Measurements from ENCODE around the gene RING1. TPM values are rescaled to one million over a fixed set of nuclear protein-coding genes. Genes with fewer than 3 reads are reported as not detected.

RING1 gene
- total and polyA plus RNA-seq, 10 of the 15 experiments (the other 5 are each of a cell fraction or from before 2014, with no cell fraction given): 2.0 to 27.2 (median 15.8) TPM

GRCh38 chr6:33169291-33170175 is 38.8 kb upstream of the RING1 start:
- SMC1A ChIA-PET (ENCODE audit: uncharacterized antibody, unreplicated experiment): interaction anchor here (0.9 to 1.2 kb wide), 2 partner anchors 35 to 53 kb away, joined by 3 read pairs; no protein-coding TSS in a partner anchor
- in situ Hi-C loops (cut with MboI): no loop called here

More at GRCh38 chr6:33169291-33170175, 38.8 kb upstream of the RING1 start:
- FAIRE-seq: no peak
- WGBS (ENCODE audit: insufficient coverage, insufficient replicate concordance, low lambda C conversion rate, missing lambda C conversion rate): 71% methylated on average over 10 of the region's 10 CpGs
- TF ChIP-seq RBBP5 (conservative IDR thresholded peaks at IDR 0.05) (no peak), IKZF2 (IDR thresholded peaks at IDR 0.05) (peak; percentile 72 to 76; a peak in 3 of 4 replicates), WRNIP1 (IDR thresholded peaks at IDR 0.05; ENCODE audit: borderline replicate concordance, low read depth, low read length) (no peak), ZNF217 (IDR thresholded peaks at IDR 0.05) (no peak), RB1 (IDR thresholded peaks at IDR 0.05; ENCODE audit: borderline replicate concordance) (no peak), IKZF1 (conservative IDR thresholded peaks at IDR 0.05) (peak; percentile 77; the same call in 1 of the 2 replicates), ZBTB4 (CRISPR knock-in tag; IDR thresholded peaks at IDR 0.05) (no peak), ESRRA (IDR thresholded peaks at IDR 0.05; ENCODE audit: low read length) (no peak), MXI1 (IDR thresholded peaks at IDR 0.05; ENCODE audit: low read depth, low read length) (no peak), CREB1 (IDR thresholded peaks at IDR 0.05; ENCODE audit: low read depth) (no peak), YY1 (IDR thresholded peaks at IDR 0.05; ENCODE audit: low read depth, low read length) (0 out of 2 replicates have a peak, but pooled peaks have one; percentile 0)
- TF ChIP-seq, protein P1, sequence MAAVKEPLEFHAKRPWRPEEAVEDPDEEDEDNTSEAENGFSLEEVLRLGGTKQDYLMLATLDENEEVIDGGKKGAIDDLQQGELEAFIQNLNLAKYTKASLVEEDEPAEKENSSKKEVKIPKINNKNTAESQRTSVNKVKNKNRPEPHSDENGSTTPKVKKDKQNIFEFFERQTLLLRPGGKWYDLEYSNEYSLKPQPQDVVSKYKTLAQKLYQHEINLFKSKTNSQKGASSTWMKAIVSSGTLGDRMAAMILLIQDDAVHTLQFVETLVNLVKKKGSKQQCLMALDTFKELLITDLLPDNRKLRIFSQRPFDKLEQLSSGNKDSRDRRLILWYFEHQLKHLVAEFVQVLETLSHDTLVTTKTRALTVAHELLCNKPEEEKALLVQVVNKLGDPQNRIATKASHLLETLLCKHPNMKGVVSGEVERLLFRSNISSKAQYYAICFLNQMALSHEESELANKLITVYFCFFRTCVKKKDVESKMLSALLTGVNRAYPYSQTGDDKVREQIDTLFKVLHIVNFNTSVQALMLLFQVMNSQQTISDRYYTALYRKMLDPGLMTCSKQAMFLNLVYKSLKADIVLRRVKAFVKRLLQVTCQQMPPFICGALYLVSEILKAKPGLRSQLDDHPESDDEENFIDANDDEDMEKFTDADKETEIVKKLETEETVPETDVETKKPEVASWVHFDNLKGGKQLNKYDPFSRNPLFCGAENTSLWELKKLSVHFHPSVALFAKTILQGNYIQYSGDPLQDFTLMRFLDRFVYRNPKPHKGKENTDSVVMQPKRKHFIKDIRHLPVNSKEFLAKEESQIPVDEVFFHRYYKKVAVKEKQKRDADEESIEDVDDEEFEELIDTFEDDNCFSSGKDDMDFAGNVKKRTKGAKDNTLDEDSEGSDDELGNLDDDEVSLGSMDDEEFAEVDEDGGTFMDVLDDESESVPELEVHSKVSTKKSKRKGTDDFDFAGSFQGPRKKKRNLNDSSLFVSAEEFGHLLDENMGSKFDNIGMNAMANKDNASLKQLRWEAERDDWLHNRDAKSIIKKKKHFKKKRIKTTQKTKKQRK (IDR thresholded peaks at IDR 0.05; ENCODE audit: low read depth, low read length): no peak
- TF ChIP-seq, protein P2, sequence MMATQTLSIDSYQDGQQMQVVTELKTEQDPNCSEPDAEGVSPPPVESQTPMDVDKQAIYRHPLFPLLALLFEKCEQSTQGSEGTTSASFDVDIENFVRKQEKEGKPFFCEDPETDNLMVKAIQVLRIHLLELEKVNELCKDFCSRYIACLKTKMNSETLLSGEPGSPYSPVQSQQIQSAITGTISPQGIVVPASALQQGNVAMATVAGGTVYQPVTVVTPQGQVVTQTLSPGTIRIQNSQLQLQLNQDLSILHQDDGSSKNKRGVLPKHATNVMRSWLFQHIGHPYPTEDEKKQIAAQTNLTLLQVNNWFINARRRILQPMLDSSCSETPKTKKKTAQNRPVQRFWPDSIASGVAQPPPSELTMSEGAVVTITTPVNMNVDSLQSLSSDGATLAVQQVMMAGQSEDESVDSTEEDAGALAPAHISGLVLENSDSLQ (IDR thresholded peaks at IDR 0.05): peak; percentile 57
- Histone ChIP-seq H3K79me2 (ENCODE audit: control insufficient read depth, insufficient read depth, low read length) (no peaks in the 10 kb centered on the region), H3K4me1 (ENCODE audit: control insufficient read depth, insufficient read depth, low read length) (no peaks in the 10 kb centered on the region; the same call in 1 of the 2 replicates), H3K27ac (ENCODE audit: control insufficient read depth, insufficient read depth) (no peak overlapping the region), H3K27me3 (replicated peaks in 1 of 2; ENCODE audit: control insufficient read depth in 2 of 2, insufficient read depth in 2 of 2, low read length in 1 of 2) (no peaks in the 10 kb centered on the region), H3K36me3 (ENCODE audit: control insufficient read depth in 2 of 2, insufficient read depth in 2 of 2, low read length in 1 of 2) (no peaks in the 10 kb centered on the region), H3K9me3 (replicated peaks; ENCODE audit: control insufficient read depth, insufficient read depth, low read length) (no peaks in the 10 kb centered on the region), H3K9ac (ENCODE audit: control insufficient read depth, insufficient read depth, low read length) (no peak overlapping the region), H3K4me2 (ENCODE audit: control insufficient read depth, insufficient read depth) (no peak overlapping the region), H3K4me3 (no peak overlapping the region), H4K20me1 (ENCODE audit: control insufficient read depth, insufficient read depth) (no peaks in the 10 kb centered on the region), H2AFZ (ENCODE audit: control insufficient read depth, low read depth, low read length) (no peak overlapping the region)
- intact Hi-C loops (cut with micrococcal nuclease; ENCODE audit: unreplicated experiment): loop anchor here (2.0 kb wide), 1 partner anchor 59 kb away; no protein-coding TSS in a partner anchor
- DNase-seq (ENCODE audit: low read depth, low spot score): no peak
- BruUV-seq (replicated peaks): TSS peak; percentile 87
- no peak for ATAC-seq
- ChIA-PET POLR2A (interaction anchor here (0.6 to 1.5 kb wide), 4 partner anchors 29 to 1195 kb away, joined by 3 to 11 read pairs (median 6); partner anchors contain the start of gene HLA-DPB1), RAD21 (ENCODE audit: unreplicated experiment) (interaction anchor here (0.9 to 1.0 kb wide), 2 partner anchors 30 to 80 kb away, joined by 3 to 4 read pairs; no protein-coding TSS in a partner anchor), CTCF (interaction anchor here (0.7 to 6.0 kb wide), 3 partner anchors 20 to 166 kb away, joined by 3 to 58 read pairs (median 6); no protein-coding TSS in a partner anchor)
